ENCODE results near the gene DIABLO. TPM values are rescaled to one million over a fixed set of nuclear protein-coding genes. Genes with fewer than 3 reads are reported as not detected.

DIABLO gene
- polyA plus RNA-seq, 1 of the 3 experiments (the other 2 are of a cell fraction) = 78.9 TPM

GRCh38 chr12:122171399-122171798 is 54.5 kb downstream of the DIABLO start (continued):
- TF ChIP-seq RXRA (IDR thresholded peaks at IDR 0.05; ENCODE audit: borderline replicate concordance, low read depth) = no peak
- TF ChIP-seq, protein P1, sequence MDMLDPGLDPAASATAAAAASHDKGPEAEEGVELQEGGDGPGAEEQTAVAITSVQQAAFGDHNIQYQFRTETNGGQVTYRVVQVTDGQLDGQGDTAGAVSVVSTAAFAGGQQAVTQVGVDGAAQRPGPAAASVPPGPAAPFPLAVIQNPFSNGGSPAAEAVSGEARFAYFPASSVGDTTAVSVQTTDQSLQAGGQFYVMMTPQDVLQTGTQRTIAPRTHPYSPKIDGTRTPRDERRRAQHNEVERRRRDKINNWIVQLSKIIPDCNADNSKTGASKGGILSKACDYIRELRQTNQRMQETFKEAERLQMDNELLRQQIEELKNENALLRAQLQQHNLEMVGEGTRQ (IDR thresholded peaks at IDR 0.05; ENCODE audit: borderline replicate concordance, low read depth, low read length) = no peak
- TF ChIP-seq, protein P2, sequence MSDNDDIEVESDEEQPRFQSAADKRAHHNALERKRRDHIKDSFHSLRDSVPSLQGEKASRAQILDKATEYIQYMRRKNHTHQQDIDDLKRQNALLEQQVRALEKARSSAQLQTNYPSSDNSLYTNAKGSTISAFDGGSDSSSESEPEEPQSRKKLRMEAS (IDR thresholded peaks at IDR 0.05; ENCODE audit: low read depth) = no peak

DNA sequence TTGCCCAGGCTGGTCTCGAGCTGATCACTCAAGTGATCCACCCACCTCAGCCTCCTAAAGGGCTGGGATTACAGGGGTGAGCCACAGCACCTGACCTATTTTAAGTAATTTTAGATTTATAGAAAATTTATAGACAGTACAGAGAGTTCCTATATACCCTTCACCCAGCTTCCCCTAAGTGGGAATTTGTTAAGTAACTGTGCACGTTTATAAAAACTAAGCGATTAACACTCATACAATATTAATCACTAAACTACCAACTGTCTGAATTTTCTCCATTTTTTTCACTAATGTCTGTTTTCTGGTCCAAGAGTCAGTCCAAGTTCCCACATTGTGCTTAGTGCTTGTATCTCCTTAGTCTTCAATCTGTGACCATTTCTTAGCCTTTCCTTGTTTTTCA is 57.4 kb downstream of the DIABLO start:
- WGBS (ENCODE audit: low lambda C conversion rate) = 96% methylated on average over 3 of the region's 3 CpGs
- Histone ChIP-seq H3K9ac (no peak overlapping the region), H3K27me3 (ENCODE audit: insufficient read depth) (no peaks in the 10 kb centered on the region), H3F3A (replicated peaks; ENCODE audit: insufficient read depth) (no peaks in the 10 kb centered on the region), H3K79me2 (ENCODE audit: insufficient read depth) (no peaks in the 10 kb centered on the region), H4K20me1 (ENCODE audit: insufficient read depth) (no peaks in the 10 kb centered on the region), H2AFZ (ENCODE audit: low read depth) (no peak overlapping the region), H3K4me3 (ENCODE audit: low read depth in 2 of 2, low read length in 1 of 2) (no peak overlapping the region), H3K4me2 (no peak overlapping the region), H3K36me3 (replicated peaks in 1 of 2; ENCODE audit: control insufficient read depth in 1 of 2, insufficient read depth in 2 of 2, low read length in 1 of 2) (no peaks in the 10 kb centered on the region), H3K9me3 (no peaks in the 10 kb centered on the region), H3K27ac (ENCODE audit: low read depth in 2 of 2, low read length in 1 of 2) (no peak overlapping the region), H3K9me2 (no peaks in the 10 kb centered on the region), H3K4me1 (ENCODE audit: control insufficient read depth in 1 of 2, insufficient read depth in 2 of 2, low read depth in 1 of 2, low read length in 1 of 2) (no peaks in the 10 kb centered on the region)
- no peak for DNase-seq
- no peak for TF ChIP-seq RAD21 (IDR thresholded peaks at IDR 0.05; ENCODE audit: low read length)
- no peak for TF ChIP-seq TEAD4 (IDR thresholded peaks at IDR 0.05; ENCODE audit: borderline replicate concordance, insufficient read depth)
- no peak for TF ChIP-seq SMC3 (IDR thresholded peaks at IDR 0.05; ENCODE audit: low read depth, low read length)
- TF ChIP-seq FOSL2 (IDR thresholded peaks at IDR 0.05; ENCODE audit: borderline replicate concordance, low read depth) = no peak
- TF ChIP-seq POLR2AphosphoS5 (IDR thresholded peaks at IDR 0.05; ENCODE audit: low read depth, low read length) = no peak
- no peak for TF ChIP-seq ELF1 (IDR thresholded peaks at IDR 0.05)
- TF ChIP-seq NFIC (IDR thresholded peaks at IDR 0.05; ENCODE audit: borderline replicate concordance) = no peak
- TF ChIP-seq MXI1 (IDR thresholded peaks at IDR 0.05; ENCODE audit: low read depth, low read length) = no peak
- TF ChIP-seq, protein P1 (IDR thresholded peaks at IDR 0.05; ENCODE audit: borderline replicate concordance, low read depth, low read length) = no peak
- TF ChIP-seq RXRA (IDR thresholded peaks at IDR 0.05; ENCODE audit: borderline replicate concordance, low read depth) = no peak
- no peak for TF ChIP-seq USF1 (IDR thresholded peaks at IDR 0.05; ENCODE audit: borderline replicate concordance, low read depth)
- TF ChIP-seq EZH2phosphoT487 (IDR thresholded peaks at IDR 0.05; ENCODE audit: borderline replicate concordance, low read depth) = no peak
- no peak for TF ChIP-seq FOXM1 (IDR thresholded peaks at IDR 0.05; ENCODE audit: low read depth)
- POLR2A ChIA-PET = no interaction called here
- CTCF ChIA-PET = interaction anchor here (0.8 to 1.2 kb wide), 2 partner anchors 22 to 114 kb away, joined by 3 read pairs; no protein-coding TSS in a partner anchor
